Nephron progenitor cell (in vitro differentiated cells): ENCODE measurements around the gene OSGIN1.
A peak's percentile ranks its signal among the peaks of the same experiment; 100 is the strongest.

Experiments
- DNase-seq: peaks from one replicate; pipeline ENCODE4 v3.0.0; 2021
- H3K27ac Mint-ChIP-seq: 2 replicates; pipeline ENCODE4 v1.8.0; 2021; ENCODE audit warnings: mild to moderate bottlenecking, moderate library complexity, mixed read lengths
- H3K27me3 Mint-ChIP-seq: 2 replicates; pipeline ENCODE4 v1.8.0; 2021; ENCODE audit warnings: mild to moderate bottlenecking, low read depth, mixed read lengths; ENCODE audit not compliant: poor library complexity
- H3K36me3 Mint-ChIP-seq: 2 replicates; pipeline ENCODE4 v1.8.0; 2021; ENCODE audit warnings: low read depth, mixed read lengths
- H3K4me1 Mint-ChIP-seq: 2 replicates; pipeline ENCODE4 v1.8.0; 2021; ENCODE audit warnings: mixed read lengths
- H3K4me3 Mint-ChIP-seq: 2 replicates; pipeline ENCODE4 v1.8.0; 2021; ENCODE audit warnings: mild to moderate bottlenecking, moderate library complexity, mixed read lengths
- H3K9me3 Mint-ChIP-seq: 2 replicates; pipeline ENCODE4 v1.8.0; 2021; ENCODE audit warnings: mild to moderate bottlenecking, moderate library complexity, mixed read lengths
- CTCF ChIP-seq: fragments of 200-600 bp; sonication (generic); IDR thresholded peaks from 2 replicates; pipeline ENCODE4 v1.5.0; 2021; ENCODE audit warnings: antibody characterized with exemption

Gene OSGIN1

GRCh38 chr16:83953796-83954576 lies 946 bp downstream of the OSGIN1 start:
- no peak overlapping the region for H3K27ac Mint-ChIP-seq
- H3K36me3 Mint-ChIP-seq = no peaks in the 10 kb centered on the region
- H3K27me3 Mint-ChIP-seq = peaks cover 21% of the 10 kb centered on the region
- peak; percentile 43 for TF ChIP-seq CTCF
- peak overlapping the region; percentile 68 for H3K4me3 Mint-ChIP-seq
- no peak for DNase-seq
- no peaks in the 10 kb centered on the region for H3K9me3 Mint-ChIP-seq
- H3K4me1 Mint-ChIP-seq = peaks cover 13% of the 10 kb centered on the region

- H3K4me3 Mint-ChIP-seq = peak overlapping the region; percentile 48
- peaks cover 20% of the 10 kb centered on the region for H3K27me3 Mint-ChIP-seq
- DNase-seq = no peak
- H3K4me1 Mint-ChIP-seq = peaks cover 13% of the 10 kb centered on the region
- no peaks in the 10 kb centered on the region for H3K9me3 Mint-ChIP-seq
- H3K27ac Mint-ChIP-seq = no peak overlapping the region
- no peaks in the 10 kb centered on the region for H3K36me3 Mint-ChIP-seq
- no peak for TF ChIP-seq CTCF
Observed at GRCh38 chr16:83954577-83955016, 1.6 kb downstream of the OSGIN1 start.

- DNase-seq = no peak
- H3K27me3 Mint-ChIP-seq = peaks cover 17% of the 10 kb centered on the region
- no peak for TF ChIP-seq CTCF
- H3K9me3 Mint-ChIP-seq = no peaks in the 10 kb centered on the region
- no peak overlapping the region for H3K27ac Mint-ChIP-seq
- H3K4me1 Mint-ChIP-seq = peaks cover 17% of the 10 kb centered on the region
- no peaks in the 10 kb centered on the region for H3K36me3 Mint-ChIP-seq
- H3K4me3 Mint-ChIP-seq = no peak overlapping the region
Observed at GRCh38 chr16:83955218-83956130, 2.4 kb downstream of the OSGIN1 start.

GRCh38 chr16:83956336-83957289 lies 3.6 kb downstream of the OSGIN1 start:
- no peak overlapping the region for H3K4me3 Mint-ChIP-seq
- peaks cover 17% of the 10 kb centered on the region for H3K27me3 Mint-ChIP-seq

More at GRCh38 chr16:83956336-83957289, 3.6 kb downstream of the OSGIN1 start:
- peak; percentile 93 for TF ChIP-seq CTCF
- DNase-seq = peak; percentile 89
- H3K36me3 Mint-ChIP-seq = no peaks in the 10 kb centered on the region
- no peak overlapping the region for H3K27ac Mint-ChIP-seq
- H3K9me3 Mint-ChIP-seq = no peaks in the 10 kb centered on the region
- H3K4me1 Mint-ChIP-seq = peaks cover 17% of the 10 kb centered on the region
